H1 (cell line): ENCODE measurements around the gene CUEDC1. TPM values are rescaled to one million over a fixed set of nuclear protein-coding genes. Genes with fewer than 3 reads are reported as not detected.

Experiments
- CTCF ChIA-PET: fragments of 300-600 bp; sonication (Branson Sonifier 250); formaldehyde crosslinking; loops from one replicate; lab custom pipeline; 2021; ENCODE audit not compliant: partially characterized antibody; lab: Charles Lee
- POLR2A ChIA-PET: fragments of 300-600 bp; sonication (Branson Sonifier 250); formaldehyde crosslinking; loops from one replicate; lab custom pipeline; 2021; ENCODE audit warnings: inconsistent platforms; ENCODE audit not compliant: partially characterized antibody; lab: Charles Lee
- DNase-seq, 2 experiments: peaks; one replicate each; pipeline versions ENCODE4 v3.0.0 to v3.0.0-alpha.2; 2010 to 2022; ENCODE audit warnings: low spot score in 2 of 2, low read depth in 1 of 2, mixed read lengths in 1 of 2
- FAIRE-seq: peaks from 2 replicates; lab custom pipeline; 2011; peaks lifted over from hg19 to GRCh38; lab: Jason Lieb, UNC
- H2AFZ ChIP-seq: 2 replicates; pipeline ENCODE4 v1.8.1; 2012; ENCODE audit warnings: low read length, inconsistent platforms
- H2AK5ac ChIP-seq: 2 replicates; pipeline ENCODE4 v1.6.1; 2013; ENCODE audit warnings: low read depth, low read length
- H2BK120ac ChIP-seq: replicated peaks from 2 replicates; pipeline ENCODE3; 2013; ENCODE audit warnings: low read depth, low read length, inconsistent platforms
- H2BK12ac ChIP-seq: 2 replicates; pipeline ENCODE4 v1.6.1; 2013; ENCODE audit warnings: low read depth, low read length
- H2BK15ac ChIP-seq: 2 replicates; pipeline ENCODE4 v1.6.1; 2013; ENCODE audit warnings: low read length
- H2BK20ac ChIP-seq: 2 replicates; pipeline ENCODE4 v1.6.1; 2013; ENCODE audit warnings: low read length
- H2BK5ac ChIP-seq: 2 replicates; pipeline ENCODE4 v1.6.1; 2013; ENCODE audit warnings: low read depth, low read length
- H3K14ac ChIP-seq: 2 replicates; pipeline ENCODE4 v1.6.1; 2013; ENCODE audit warnings: inconsistent platforms; ENCODE audit not compliant: insufficient read length
- H3K18ac ChIP-seq: 2 replicates; pipeline ENCODE4 v1.6.1; 2013; ENCODE audit warnings: low read length; ENCODE audit errors: extremely low read depth
- H3K23ac ChIP-seq: 2 replicates; pipeline ENCODE4 v1.6.1; 2013; ENCODE audit warnings: inconsistent platforms; ENCODE audit not compliant: insufficient read length
- H3K23me2 ChIP-seq: 2 replicates; pipeline ENCODE4 v1.6.1; 2013; ENCODE audit warnings: low read depth, low read length
- H3K27ac ChIP-seq: 2 replicates; pipeline ENCODE4 v1.6.1; 2011; ENCODE audit warnings: low read depth, low read length, inconsistent platforms
- H3K27me3 ChIP-seq, 4 experiments: replicated peaks in 1 of 4; 1 replicate in 1 of 4; 2 replicates in 3 of 4; pipeline versions ENCODE4 v1.6.1 to v1.8.1; 2011 to 2013; ENCODE audit warnings: low read length in 3 of 4, mild to moderate bottlenecking in 3 of 4, inconsistent platforms in 2 of 4, mixed read lengths in 2 of 4, moderate library complexity in 1 of 4; ENCODE audit not compliant: control insufficient read depth in 3 of 4, insufficient read depth in 3 of 4; ENCODE audit errors: extremely low read depth in 1 of 4
- H3K36me3 ChIP-seq, 4 experiments: 2 replicates each; pipeline versions ENCODE4 v1.6.1 to v1.8.1; 2011 to 2013; ENCODE audit warnings: mild to moderate bottlenecking in 4 of 4, low read length in 3 of 4, moderate library complexity in 2 of 4, control low read depth in 1 of 4, inconsistent platforms in 1 of 4; ENCODE audit not compliant: insufficient read depth in 4 of 4, control insufficient read depth in 2 of 4
- H3K4ac ChIP-seq: replicated peaks from 2 replicates; pipeline ENCODE3; 2013; ENCODE audit warnings: low read length, low read depth, mixed read lengths, inconsistent platforms; ENCODE audit not compliant: insufficient read length
- H3K4me1 ChIP-seq, 4 experiments: replicated peaks in 1 of 4; 1 replicate in 1 of 4; 2 replicates in 3 of 4; pipeline versions ENCODE4 v1.6.1 to v1.8.1; 2011 to 2013; ENCODE audit warnings: low read length in 3 of 4, inconsistent platforms in 2 of 4, mixed read lengths in 1 of 4; ENCODE audit not compliant: insufficient read depth in 4 of 4, control insufficient read depth in 3 of 4
- H3K4me2 ChIP-seq, 2 experiments: 2 replicates each; pipeline versions ENCODE4 v1.6.1 to v1.8.1; 2011 to 2013; ENCODE audit warnings: low read depth in 2 of 2, low read length in 2 of 2, control low read depth in 1 of 2, inconsistent platforms in 1 of 2, mild to moderate bottlenecking in 1 of 2; ENCODE audit not compliant: insufficient read depth in 1 of 2
- H3K4me3 ChIP-seq, 4 experiments: fragments of 200-600, 300-600 bp in 1 of 4; sonication (generic), shearing (Covaris generic), sonication (Bioruptor Twin) in 1 of 4; 2 replicates each; pipeline versions ENCODE4 v1.5.1 to v1.8.1; 2011 to 2016; ENCODE audit warnings: low read length in 4 of 4, low read depth in 3 of 4, control low read depth in 2 of 4, inconsistent platforms in 2 of 4, mild to moderate bottlenecking in 2 of 4, mixed read lengths in 1 of 4, moderate library complexity in 1 of 4; ENCODE audit not compliant: insufficient read depth in 2 of 4; ENCODE audit errors: extremely low read depth in 1 of 4
- H3K56ac ChIP-seq: replicated peaks from 2 replicates; pipeline ENCODE3; 2013; ENCODE audit warnings: low read depth, mild to moderate bottlenecking, mixed read lengths, low read length, inconsistent platforms; ENCODE audit not compliant: insufficient read length
- H3K79me1 ChIP-seq: 2 replicates; pipeline ENCODE4 v1.6.1; 2013; ENCODE audit warnings: low read depth, low read length, control low read depth
- H3K79me2 ChIP-seq, 2 experiments: 2 replicates each; pipeline versions ENCODE4 v1.6.1 to v1.8.1; 2012 to 2013; ENCODE audit warnings: low read length in 2 of 2, mild to moderate bottlenecking in 2 of 2, inconsistent platforms in 1 of 2; ENCODE audit not compliant: insufficient read depth in 2 of 2, control insufficient read depth in 1 of 2
- H3K9ac ChIP-seq, 4 experiments: replicated peaks in 1 of 4; 1 replicate in 1 of 4; 2 replicates in 3 of 4; pipeline versions ENCODE4 v1.6.1 to v1.8.1; 2011 to 2013; ENCODE audit warnings: low read depth in 3 of 4, low read length in 3 of 4, control low read depth in 2 of 4, mild to moderate bottlenecking in 2 of 4, moderate library complexity in 2 of 4, inconsistent platforms in 1 of 4; ENCODE audit errors: extremely low read depth in 1 of 4
- H3K9me3 ChIP-seq, 2 experiments: 2 replicates each; pipeline versions ENCODE4 v1.6.1 to v1.8.1; 2012 to 2013; ENCODE audit warnings: mild to moderate bottlenecking in 2 of 2, moderate library complexity in 2 of 2, control low read depth in 1 of 2, inconsistent platforms in 1 of 2, low read depth in 1 of 2, low read length in 1 of 2, mixed read lengths in 1 of 2; ENCODE audit not compliant: insufficient read depth in 2 of 2
- H4K20me1 ChIP-seq, 2 experiments: replicated peaks in 1 of 2; 2 replicates each; pipeline versions ENCODE3 to v1.8.1; 2011 to 2013; ENCODE audit warnings: inconsistent platforms in 2 of 2, low read length in 2 of 2, mild to moderate bottlenecking in 1 of 2; ENCODE audit not compliant: insufficient read depth in 2 of 2, control insufficient read depth in 1 of 2
- H4K5ac ChIP-seq: 2 replicates; pipeline ENCODE4 v1.6.1; 2013; ENCODE audit warnings: low read length, low read depth, mixed read lengths, inconsistent platforms; ENCODE audit not compliant: insufficient read length
- H4K8ac ChIP-seq: 2 replicates; pipeline ENCODE4 v1.8.0; 2013; ENCODE audit warnings: mild to moderate bottlenecking, moderate library complexity, low read length, inconsistent platforms; ENCODE audit not compliant: insufficient read depth; ENCODE audit errors: extremely low read depth
- H4K91ac ChIP-seq: replicated peaks from 2 replicates; pipeline ENCODE3; 2013; ENCODE audit warnings: low read length, mixed read lengths, inconsistent platforms; ENCODE audit not compliant: insufficient read length
- ATF2 ChIP-seq: IDR thresholded peaks from 2 replicates; pipeline ENCODE4 v1.6.1; 2012; ENCODE audit warnings: low read length, inconsistent platforms
- ATF3 ChIP-seq: IDR thresholded peaks from 2 replicates; pipeline ENCODE4 v1.6.1; 2011; ENCODE audit warnings: low read depth, mild to moderate bottlenecking, low read length; ENCODE audit not compliant: insufficient read depth
- CBX8 ChIP-seq: fragments of 300-800, 300-1000 bp; sonication (generic); IDR thresholded peaks from 2 replicates; pipeline ENCODE4 v1.7.1; 2016; ENCODE audit warnings: low read depth, low read length, borderline replicate concordance
- EP300 ChIP-seq, 2 experiments: IDR thresholded peaks; 1 replicate in 1 of 2; 2 replicates in 1 of 2; pipeline ENCODE4 v1.6.1; 2011 to 2012; ENCODE audit warnings: low read depth in 2 of 2, low read length in 2 of 2, mild to moderate bottlenecking in 2 of 2, borderline replicate concordance in 1 of 2, inconsistent platforms in 1 of 2, moderate library complexity in 1 of 2
- GTF2F1 ChIP-seq: IDR thresholded peaks from 2 replicates; pipeline ENCODE4 v1.6.1; 2012; ENCODE audit warnings: low read depth, low read length, improper control_type of control experiment, borderline replicate concordance
- NRF1 ChIP-seq: IDR thresholded peaks from 2 replicates; pipeline ENCODE4 v1.6.1; 2011; ENCODE audit warnings: mild to moderate bottlenecking, low read depth, low read length, improper control_type of control experiment
- PHF8 ChIP-seq: fragments of 200-600 bp; sonication (generic); conservative IDR thresholded peaks from 2 replicates; pipeline ENCODE4 v1.7.1; 2012; ENCODE audit warnings: low read depth, mild to moderate bottlenecking, inconsistent platforms, low read length, moderate library complexity
- POLR2A ChIP-seq, 2 experiments: IDR thresholded peaks; 1 replicate in 1 of 2; 2 replicates in 1 of 2; pipeline ENCODE4 v1.6.1; 2011; ENCODE audit warnings: low read depth in 2 of 2, low read length in 2 of 2, mild to moderate bottlenecking in 2 of 2; ENCODE audit errors: control extremely low read depth in 1 of 2
- SUZ12 ChIP-seq: fragments of 200-600 bp; sonication (generic); IDR thresholded peaks from 2 replicates; pipeline ENCODE4 v1.6.1; 2012; ENCODE audit warnings: mild to moderate bottlenecking, inconsistent platforms, low read length, moderate library complexity, mixed read lengths
- TEAD4 ChIP-seq: IDR thresholded peaks from 2 replicates; pipeline ENCODE4 v1.6.1; 2012; ENCODE audit warnings: low read depth, low read length, inconsistent platforms, mixed read lengths
- ZNF274 ChIP-seq: IDR thresholded peaks from 2 replicates; pipeline ENCODE4 v1.7.0; 2012; ENCODE audit warnings: low read length, borderline replicate concordance; ENCODE audit errors: extremely low read depth
- WGBS, 2 experiments: shearing (Covaris generic) in 1 of 2; methylation state at CpG; one replicate each; pipeline versions ENCODE4 v1.1.6 to v1.1.7; 2013 to 2015; ENCODE audit warnings: low lambda C conversion rate in 2 of 2, mixed read lengths in 2 of 2, inconsistent platforms in 1 of 2, low coverage in 1 of 2, missing lambda C conversion rate in 1 of 2; ENCODE audit not compliant: insufficient replicate concordance in 2 of 2, insufficient coverage in 1 of 2, insufficient read length in 1 of 2; ENCODE audit errors: extremely low coverage in 1 of 2, missing lambda C conversion rate in 1 of 2; 5-methylcytosine and 5-hydroxymethylcytosine counted together
- polyA plus RNA-seq, 7 experiments: library from polyadenylated mRNA; depleted of rRNA in 3 of 7; stranded (reverse) in 5 of 7; unstranded in 2 of 7; fragments of >200 nt in 5 of 7; fragments of 200-250 nt in 2 of 7; gene quantifications; 1 replicate in 5 of 7; 2 replicates in 1 of 7; 4 replicates in 1 of 7; pipeline versions ENCODE4 v1.2.1 to v1.2.3, GENCODE V29; 2011 to 2013; ENCODE audit warnings: missing spikeins in 2 of 7, mixed read lengths in 2 of 7
- total RNA-seq: library from RNA; stranded (reverse); fragmentation: NEBNext Ultra II Directional; extraction: Animal tissue kit (Norgen Biotek cat#: 25700); gene quantifications from 2 replicates; pipeline ENCODE4 v1.2.1, GENCODE V29; 2021

Gene CUEDC1
- total and polyA plus RNA-seq, 2 of the 8 experiments (the other 6 are each of a cell fraction or from before 2014, with no cell fraction given) = 4.0 to 10.7 TPM

- H2AK5ac ChIP-seq = no peak overlapping the region
- H4K20me1 ChIP-seq = no peaks in the 10 kb centered on the region
- no peak overlapping the region for H3K14ac ChIP-seq
- POLR2A ChIA-PET = interaction anchor here (0.8 to 2.7 kb wide), 5 partner anchors 8 to 87 kb away, joined by 3 to 9 read pairs (median 4); no protein-coding TSS in a partner anchor
- H3K79me1 ChIP-seq = peaks cover 4% of the 10 kb centered on the region; the same call in 1 of the 2 replicates
- no peak overlapping the region for H4K5ac ChIP-seq
- peak overlapping the region; percentile 94 for H2BK12ac ChIP-seq
- no peaks in the 10 kb centered on the region for H3K79me2 ChIP-seq
- no peaks in the 10 kb centered on the region for H3K23me2 ChIP-seq
- WGBS, 2 experiments = 69% methylated on average over 5 of the region's 5 CpGs; no CpG with 5 or more reads in 1 of the 2 experiments
- H3K27me3 ChIP-seq = no peaks in the 10 kb centered on the region
- H3K9me3 ChIP-seq = no peaks in the 10 kb centered on the region
- peak overlapping the region; percentile 53; the same call in 1 of the 2 replicates for H2BK20ac ChIP-seq
- H3K23ac ChIP-seq = no peak overlapping the region
- H3K4me2 ChIP-seq = peak overlapping the region in 1 of 2 experiments; percentile 14; a peak in 1 of 4 replicates
- no peaks in the 10 kb centered on the region for H3K36me3 ChIP-seq
- no peak for DNase-seq
- 0 out of 2 replicates have a peak overlapping the region, but pooled peaks have one; percentile 36 for H2BK15ac ChIP-seq
- no peak overlapping the region for H4K91ac ChIP-seq
- H3K18ac ChIP-seq = peak overlapping the region; percentile 34; the same call in 1 of the 2 replicates
- CTCF ChIA-PET = interaction anchor here (0.9 to 2.0 kb wide), 10 partner anchors 9 to 90 kb away, joined by 3 to 9 read pairs (median 4); partner anchors contain the start of gene CUEDC1
- no peak overlapping the region for H3K56ac ChIP-seq
- H3K9ac ChIP-seq = no peak overlapping the region
- no peak overlapping the region for H3K4me3 ChIP-seq
- H4K8ac ChIP-seq = no peak overlapping the region
- no peak overlapping the region for H2AFZ ChIP-seq
- peaks cover 5 to 26% (median 16%) of the 10 kb centered on the region in 4 experiments for H3K4me1 ChIP-seq
- H3K4ac ChIP-seq = no peak overlapping the region
- no peak for FAIRE-seq
- H3K27ac ChIP-seq = no peak overlapping the region
- H2BK5ac ChIP-seq = no peak overlapping the region
- no peak overlapping the region for H2BK120ac ChIP-seq
- TF ChIP-seq POLR2A (IDR thresholded peaks at IDR 0.05; ENCODE audit: control extremely low read depth in 1 of 2, low read depth in 2 of 2, low read length in 2 of 2) (no peak), PHF8 (no peak), EP300 (IDR thresholded peaks at IDR 0.05; ENCODE audit: borderline replicate concordance in 1 of 2, low read depth in 2 of 2, low read length in 2 of 2) (no peak), GTF2F1 (no peak), ATF3 (no peak), SUZ12 (no peak), TEAD4 (no peak), ATF2 (no peak), ZNF274 (no peak), CBX8 (no peak), NRF1 (no peak)
Measured at GRCh38 chr17:57909551-57909950, 45.7 kb downstream of the CUEDC1 start.
